AG20443 (cell line): ENCODE measurements around the gene CDKL5.

Experiments
- DNase-seq: peaks from one replicate; pipeline ENCODE4 v3.0.0; 2012; ENCODE audit warnings: low spot score, mixed read lengths

CDKL5 gene

DNA sequence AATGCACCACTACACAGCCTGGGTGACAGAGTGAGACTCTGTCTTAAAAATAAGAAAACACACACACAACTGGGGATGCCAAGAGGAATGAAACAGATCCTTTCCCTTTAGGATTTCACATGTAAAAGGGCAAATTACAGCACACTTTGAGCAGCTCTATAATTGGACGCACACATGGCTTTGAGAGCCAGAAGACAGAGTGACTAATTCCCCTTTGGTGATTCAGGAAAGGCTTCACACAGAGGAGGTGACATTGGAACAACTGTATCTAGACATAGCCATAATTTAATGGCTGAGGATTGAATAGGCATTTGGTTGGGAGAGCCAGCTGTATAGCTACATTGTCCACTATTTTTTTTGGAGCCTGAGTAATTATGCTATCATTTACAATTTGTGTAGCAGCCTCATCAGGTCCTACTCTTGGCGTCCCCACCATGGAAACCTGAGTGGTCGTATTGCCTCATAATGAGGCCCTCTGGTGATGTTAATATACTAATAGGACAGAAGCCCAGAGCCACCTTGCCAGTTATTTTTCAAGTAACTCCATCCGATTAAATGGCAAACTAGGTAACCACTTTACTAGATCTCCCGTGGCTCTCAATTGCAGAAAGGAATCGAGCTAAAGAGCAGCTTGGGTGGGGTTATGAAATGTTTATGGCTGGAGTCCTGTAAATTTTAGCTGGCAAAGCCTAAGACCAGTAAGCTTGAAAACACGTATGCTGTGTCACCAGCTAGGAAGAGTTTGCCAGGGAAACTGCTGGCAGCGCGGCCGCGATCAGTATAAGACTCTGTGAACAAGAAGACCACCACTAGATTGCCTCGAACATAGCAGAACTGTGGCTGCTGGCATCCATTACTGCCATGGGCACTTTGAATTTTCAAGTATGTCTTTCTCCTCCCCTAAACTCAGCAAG lies 273.6 kb downstream of the CDKL5 start:
- DNase-seq = no peak

GRCh38 chrX:18701621-18702361 lies 276.4 kb downstream of the CDKL5 start:
- no peak for DNase-seq

DNA sequence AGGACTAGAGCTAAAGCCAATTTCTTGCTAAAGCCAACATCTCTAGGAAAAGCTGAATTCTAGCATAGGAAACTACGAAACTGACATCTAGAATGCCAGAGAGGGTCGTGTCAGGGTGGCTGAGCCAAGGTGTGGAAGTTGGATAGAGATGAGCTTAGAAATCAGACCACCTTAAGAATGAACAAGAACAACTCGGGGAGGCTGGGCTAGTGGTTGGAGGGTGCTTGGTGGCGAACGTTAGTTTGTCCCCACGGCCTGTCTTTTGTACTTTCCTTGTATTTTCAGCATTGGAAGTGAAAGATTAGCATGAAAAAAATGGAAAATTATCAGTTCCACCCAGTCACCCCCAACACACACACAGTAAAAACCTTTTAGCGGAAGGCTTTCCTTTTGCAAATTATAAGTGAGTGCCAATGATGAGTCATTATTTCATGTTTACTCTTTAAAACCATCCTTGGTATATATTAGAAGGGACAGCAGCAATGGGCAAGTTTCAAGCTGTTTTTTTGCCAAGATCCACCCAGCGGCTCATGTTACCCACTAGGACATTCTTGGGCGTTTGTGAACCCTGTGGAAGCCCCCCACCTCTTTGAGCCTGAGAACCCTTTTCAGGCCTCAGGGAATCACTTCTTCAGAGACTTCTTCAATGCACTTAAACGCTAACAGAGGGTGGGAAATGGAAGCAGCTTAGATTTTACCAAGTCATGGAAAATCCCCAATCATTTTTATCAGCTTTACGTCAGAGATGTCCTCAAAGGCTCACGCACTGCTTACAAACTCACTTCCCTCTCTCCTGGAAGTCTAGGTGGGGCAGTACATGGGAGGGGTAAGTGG lies 277.2 kb downstream of the CDKL5 start:
- DNase-seq = no peak
